T-helper 22 cell (primary cell): ENCODE measurements around the gene SLC12A7.

Source experiments
- DNase-seq: peaks from one replicate; pipeline ENCODE4 v3.0.0-alpha.2; 2020; ENCODE audit warnings: low read depth

The SLC12A7 gene

GRCh38 chr5:1019001-1019905, 92.6 kb downstream of the SLC12A7 start:
- DNase-seq: no peak

DNA sequence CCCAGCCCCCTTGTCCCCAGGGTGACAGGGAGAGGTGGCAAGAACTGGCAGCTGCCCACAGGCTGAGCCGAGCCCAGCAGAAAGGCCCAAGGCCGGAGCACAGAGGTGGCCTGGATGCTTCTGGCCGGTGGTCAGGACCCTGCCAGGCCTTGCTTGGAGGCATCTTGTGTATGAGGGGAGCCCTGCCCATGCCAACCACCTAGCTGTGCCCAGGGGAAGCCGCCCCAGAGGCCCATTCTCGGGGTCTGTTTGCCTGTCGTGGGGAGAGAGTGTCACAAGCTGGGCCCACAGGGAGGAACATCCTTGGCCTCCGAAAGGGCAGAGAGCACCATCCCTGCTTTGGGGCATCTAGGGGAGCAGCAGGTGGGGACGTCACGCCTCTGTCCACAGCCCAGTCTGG, 93.3 kb downstream of the SLC12A7 start:
- DNase-seq: no peak

- no peak for DNase-seq
Measured at GRCh38 chr5:1017691-1018455, 94.0 kb downstream of the SLC12A7 start.

DNA sequence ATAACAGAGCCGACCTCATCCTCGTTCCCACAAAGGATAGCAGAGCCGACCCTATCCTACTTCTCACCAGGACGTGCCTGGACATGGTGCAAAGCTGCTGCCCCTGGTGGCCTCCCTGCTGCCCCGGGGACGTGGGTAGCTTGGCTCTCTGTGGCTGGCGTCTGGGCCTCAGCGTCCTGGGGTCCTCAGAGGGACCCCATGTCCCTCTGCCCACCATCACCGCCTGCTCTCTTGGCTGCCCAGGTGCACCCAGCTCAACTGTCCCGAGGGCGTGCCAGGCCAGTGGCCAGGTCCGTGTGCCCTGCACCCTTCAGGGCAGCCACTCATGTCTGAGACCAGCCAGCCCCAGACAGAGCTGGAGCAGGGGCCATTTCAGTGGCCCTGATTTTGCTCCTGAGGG, 94.8 kb downstream of the SLC12A7 start:
- no peak for DNase-seq

DNA sequence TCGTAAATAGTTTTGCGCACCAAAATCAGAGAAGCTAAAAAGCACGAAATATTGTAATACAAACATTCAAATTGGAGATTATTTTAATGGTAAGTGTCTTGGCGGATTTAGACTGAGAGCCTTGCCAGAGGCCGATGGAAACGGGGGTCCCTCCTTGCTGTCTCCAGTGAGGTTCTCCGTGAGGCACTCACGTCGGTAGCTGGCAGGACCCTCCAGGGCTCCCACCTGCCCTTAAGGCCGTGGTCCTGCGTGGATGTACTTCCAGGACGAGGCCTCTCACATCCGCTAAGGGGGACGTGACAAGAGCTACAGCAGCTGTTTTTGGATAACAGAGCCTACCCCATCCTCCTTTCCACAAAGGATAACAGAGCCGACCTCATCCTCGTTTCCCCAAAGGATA, 95.4 kb downstream of the SLC12A7 start:
- DNase-seq: no peak

GRCh38 chr5:1016036-1016435, 95.8 kb downstream of the SLC12A7 start:
- DNase-seq: no peak

- DNase-seq: no peak
Measured at GRCh38 chr5:1015507-1015906, 96.4 kb downstream of the SLC12A7 start.

DNA sequence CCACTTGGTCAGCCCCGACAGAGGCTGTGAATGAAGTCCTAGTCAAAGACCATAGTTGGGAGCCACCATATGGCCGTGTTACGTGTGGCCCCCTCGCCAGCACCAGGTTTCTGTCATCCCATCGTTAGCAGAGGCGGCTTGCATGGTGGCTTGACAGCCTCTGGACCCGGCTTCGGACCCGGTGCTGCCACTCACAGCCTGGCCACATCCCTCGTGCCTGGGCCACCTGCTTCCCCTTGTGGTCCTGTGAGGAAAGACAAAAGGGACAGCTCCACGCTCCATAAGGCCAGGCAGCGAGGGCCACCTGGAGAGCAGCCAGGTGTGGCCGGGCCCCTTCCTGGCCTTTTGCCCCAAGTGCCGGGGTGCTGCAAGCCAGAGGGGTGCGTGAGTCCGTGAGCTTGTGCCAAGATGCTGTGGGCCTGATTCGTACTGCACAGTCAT, 97.1 kb downstream of the SLC12A7 start:
- DNase-seq: no peak

DNA sequence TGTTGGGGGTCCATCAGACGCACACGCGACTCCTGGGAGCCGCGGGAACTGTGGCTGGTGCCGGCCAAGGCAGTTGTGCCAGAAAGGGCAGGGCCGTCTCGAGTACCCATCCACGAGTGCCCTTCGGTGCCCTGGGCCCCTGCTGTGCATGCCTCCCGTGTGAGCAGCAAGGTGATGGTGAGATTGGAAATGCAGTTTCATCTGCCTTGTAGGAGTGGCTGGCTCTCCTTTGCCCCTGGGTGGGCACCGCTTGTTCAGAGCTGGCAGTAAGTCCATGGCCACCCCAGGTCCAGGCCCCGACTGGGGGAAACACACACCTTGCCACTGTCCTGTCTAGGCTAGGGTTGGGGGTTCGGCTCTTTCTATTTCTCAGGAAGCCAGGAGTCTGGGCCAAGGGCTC, 97.5 kb downstream of the SLC12A7 start:
- DNase-seq: no peak

DNA sequence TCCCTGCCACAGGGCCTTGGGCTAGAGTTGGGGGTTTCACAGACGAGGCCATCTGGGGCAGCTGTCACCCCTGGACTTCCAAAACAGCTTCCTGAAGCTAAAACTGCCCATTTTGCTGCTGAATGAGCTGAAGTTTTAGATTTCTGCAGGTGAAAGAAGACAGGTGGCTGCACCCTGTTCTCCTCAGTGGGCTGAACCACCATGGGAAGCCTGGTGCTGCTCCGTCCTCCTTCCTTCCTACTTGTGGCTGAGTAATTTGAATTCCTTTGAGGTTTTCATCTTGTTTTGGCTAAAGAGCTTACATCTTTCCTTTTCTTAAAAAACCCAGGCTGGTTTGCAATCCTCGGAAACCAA, 97.9 kb downstream of the SLC12A7 start:
- DNase-seq: no peak

DNA sequence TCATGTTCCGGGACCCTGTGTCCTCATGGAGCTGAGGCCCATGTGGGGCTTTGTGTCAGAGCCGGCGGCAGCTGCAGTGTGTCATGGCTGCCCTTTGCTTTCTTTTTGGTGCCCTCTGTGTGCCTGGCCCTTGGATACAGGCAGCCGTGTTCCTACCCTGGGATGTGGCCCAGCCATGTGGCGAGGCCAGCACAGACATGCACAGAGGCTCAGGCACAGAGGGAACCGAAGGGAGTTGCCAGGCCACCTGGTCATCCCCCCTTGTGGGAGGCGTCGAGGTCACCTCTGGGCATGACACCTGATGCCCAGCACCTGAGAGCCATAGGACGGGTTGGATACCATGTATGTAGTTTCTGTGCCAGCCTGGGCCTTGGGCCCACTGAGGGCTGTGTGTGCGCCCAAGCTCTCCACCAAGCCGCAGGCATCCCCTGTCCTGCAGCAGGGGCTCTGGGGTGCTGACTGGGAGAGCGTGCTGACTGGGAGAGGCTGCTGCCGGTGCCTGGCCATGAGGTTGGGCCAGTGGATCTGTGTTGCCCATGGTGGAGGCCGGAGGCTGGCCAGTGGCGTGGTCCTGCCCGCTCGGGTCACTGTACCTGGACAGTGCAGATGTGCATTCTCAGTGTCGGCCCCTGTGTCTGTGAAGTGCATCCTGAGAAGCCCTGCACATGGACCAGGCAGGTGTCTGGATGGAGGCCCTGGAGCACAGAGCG, 98.5 kb downstream of the SLC12A7 start:
- no peak for DNase-seq

- no peak for DNase-seq
Measured at GRCh38 chr5:1012900-1013237, 99.0 kb downstream of the SLC12A7 start.

DNA sequence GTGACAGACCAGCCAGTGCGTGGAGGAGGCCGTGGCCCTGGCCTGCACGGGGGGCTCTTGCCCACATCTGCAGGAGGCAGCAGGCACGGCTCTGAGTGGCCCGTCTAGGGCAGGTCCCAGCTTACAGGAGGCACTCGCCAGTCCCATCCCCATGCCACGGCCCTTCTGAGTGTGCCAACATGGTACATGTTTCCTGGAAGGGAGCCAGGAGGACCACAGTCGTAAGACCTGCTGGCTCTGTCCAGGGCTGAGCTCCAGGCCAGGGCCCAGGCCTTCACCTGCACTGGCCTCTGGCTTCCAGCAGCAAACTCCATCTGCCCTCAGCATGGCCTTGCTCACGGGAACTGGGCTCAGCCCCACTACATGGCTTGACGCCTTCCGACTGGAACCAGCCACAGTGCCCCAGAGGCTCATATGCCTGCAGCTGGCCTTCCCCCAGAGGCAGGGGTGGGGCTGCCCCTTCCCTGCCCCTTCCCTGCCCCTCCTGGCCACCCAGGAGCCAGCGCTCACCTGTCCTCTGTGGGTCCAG, 99.5 kb downstream of the SLC12A7 start:
- no peak for DNase-seq

DNA sequence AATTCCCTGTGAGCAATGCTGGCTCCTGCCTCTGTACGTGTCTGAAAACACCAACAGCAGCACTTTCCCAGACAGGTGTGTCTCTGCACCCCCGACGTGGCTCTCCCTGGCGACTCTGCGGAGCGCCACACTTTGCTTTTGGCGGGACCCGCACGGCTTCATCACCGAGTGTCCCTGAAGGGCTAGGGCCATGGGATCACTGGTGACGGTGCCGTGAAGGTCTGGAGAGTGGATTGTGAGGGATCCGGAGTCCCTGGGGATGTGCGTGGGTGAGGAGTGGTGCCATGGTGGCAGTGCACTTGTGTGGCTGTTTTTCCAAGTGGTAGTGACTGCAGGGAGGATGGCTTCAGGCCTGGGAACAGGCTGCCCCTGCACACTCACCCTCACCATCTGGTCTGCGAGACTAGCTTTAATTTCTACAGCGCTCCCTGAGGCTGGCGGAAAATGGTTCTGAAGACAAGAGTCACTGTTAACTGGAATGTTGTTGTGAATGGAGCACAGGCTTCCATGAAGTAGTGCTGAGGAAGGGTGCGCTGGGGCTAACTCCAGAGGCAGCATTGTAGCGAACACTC, 100.0 kb downstream of the SLC12A7 start:
- no peak for DNase-seq

DNA sequence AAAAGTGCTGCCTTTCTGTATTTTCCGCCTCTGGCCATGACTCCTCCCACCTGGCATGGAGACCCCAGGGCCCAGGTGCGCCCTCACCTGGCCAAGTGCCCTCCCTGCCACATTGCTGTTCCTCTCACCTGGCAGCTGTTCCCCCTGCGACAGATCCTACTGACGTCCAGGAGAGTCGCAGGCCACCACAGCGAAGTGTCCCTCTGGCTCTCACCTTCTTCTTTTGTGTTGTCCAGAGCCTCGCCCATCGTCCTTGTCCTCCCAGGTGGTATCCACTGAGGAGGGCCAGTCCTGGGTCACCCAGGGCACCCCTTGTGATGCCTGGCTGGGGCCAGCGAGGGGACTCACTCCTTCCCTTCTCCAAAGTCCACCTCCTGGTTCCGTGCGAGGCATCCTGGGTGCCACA, 100.6 kb downstream of the SLC12A7 start:
- no peak for DNase-seq

DNA sequence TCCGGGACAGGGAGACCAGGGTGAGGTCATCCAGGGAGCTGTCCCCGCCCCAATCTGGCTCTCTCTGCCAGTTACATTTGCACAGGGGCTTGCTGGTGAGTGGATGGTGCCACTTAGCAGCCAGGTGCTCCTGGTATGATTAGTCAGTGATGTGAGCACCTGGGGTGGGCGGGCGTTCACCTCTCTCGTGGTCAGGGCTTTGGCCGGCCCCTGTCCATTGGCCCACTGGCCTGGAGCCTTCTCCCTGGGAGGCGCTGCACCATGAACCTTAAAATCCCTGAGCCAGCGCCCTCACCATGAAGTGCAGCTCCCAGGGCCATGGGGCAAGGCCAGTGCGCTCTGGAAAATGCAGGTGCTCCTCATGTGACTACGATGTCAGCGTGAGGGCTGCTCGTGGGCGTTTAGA, 101.2 kb downstream of the SLC12A7 start:
- DNase-seq: no peak

DNA sequence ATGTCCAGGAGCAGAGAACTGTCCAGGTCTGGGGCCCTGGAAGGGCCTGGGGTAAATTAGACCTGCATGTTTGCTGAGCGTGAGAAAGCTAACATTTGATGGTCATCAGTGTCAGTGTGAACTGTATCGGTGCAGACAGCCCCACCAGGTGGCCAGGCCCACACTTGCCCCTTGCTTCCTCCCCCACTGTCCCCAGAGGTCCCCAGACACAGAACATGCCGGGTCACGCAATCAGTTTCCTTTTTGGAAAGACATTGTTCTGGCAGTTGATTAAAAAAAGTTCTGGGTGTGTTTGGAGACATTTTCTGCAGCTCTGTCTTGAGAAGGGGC, 101.7 kb downstream of the SLC12A7 start:
- no peak for DNase-seq

- DNase-seq: no peak
Measured at GRCh38 chr5:1009359-1010180, 102.3 kb downstream of the SLC12A7 start.

- DNase-seq: no peak
Measured at GRCh38 chr5:1008451-1009358, 103.2 kb downstream of the SLC12A7 start, which contains the start of gene NKD2. Gene NKD2, plus strand, starts transcription at chr5:1008802. Its CDS starts 256 bp downstream, at chr5:1009058.
